Left lobe of liver (tissue), 2 donors: ENCODE data around the gene DIP2B. TPM values are rescaled to one million over a fixed set of nuclear protein-coding genes. Genes with fewer than 3 reads are reported as not detected.
A peak's percentile ranks its signal among the peaks of the same experiment; 100 is the strongest.

Experiments
- ATAC-seq: fragments of 200-7000 bp; cut with Tn5 transposase; one replicate; pipeline ENCODE4 v1.9.1; 2020; ENCODE audit warnings: mild to moderate bottlenecking, moderate library complexity
- DNase-seq: peaks from one replicate; pipeline ENCODE4 v3.0.0-alpha.2; 2020; ENCODE audit warnings: low spot score
- total RNA-seq: library from RNA; stranded (reverse); gene quantifications from one replicate; pipeline ENCODE4 v1.2.1, GENCODE V29; 2021
- donor health status: DM: no; HTN: no; CAD: no; lungs with moderate emphysema.
- donor health status: DM: no; HTN: yes; CAD: no.

The DIP2B gene
- total RNA-seq, 1 donor from 2014 or later: 13.2 TPM

DNA sequence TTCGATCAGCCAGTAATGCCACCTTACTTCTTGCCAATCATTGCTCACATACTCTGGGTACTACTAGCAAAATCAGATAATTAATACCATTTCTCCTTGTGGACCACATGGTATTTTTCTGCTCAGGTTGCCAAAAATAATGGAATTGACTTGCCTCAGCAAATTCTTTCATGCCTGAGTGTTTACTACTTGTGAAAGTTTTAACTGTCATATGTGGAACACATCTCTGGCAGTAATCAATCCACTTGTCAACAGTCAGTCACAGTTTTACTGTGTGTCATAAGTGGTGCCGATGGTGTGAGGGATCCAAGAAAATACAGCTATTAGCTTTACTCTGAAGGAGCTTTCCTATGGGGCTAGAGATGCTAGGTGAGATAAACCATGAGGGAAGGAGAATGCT is 203.8 kb downstream of the DIP2B start:
- DNase-seq: no peak
- no peak for ATAC-seq

GRCh38 chr12:50711121-50711520 is 206.3 kb downstream of the DIP2B start:
- no peak for DNase-seq
- no peak for ATAC-seq

DNA sequence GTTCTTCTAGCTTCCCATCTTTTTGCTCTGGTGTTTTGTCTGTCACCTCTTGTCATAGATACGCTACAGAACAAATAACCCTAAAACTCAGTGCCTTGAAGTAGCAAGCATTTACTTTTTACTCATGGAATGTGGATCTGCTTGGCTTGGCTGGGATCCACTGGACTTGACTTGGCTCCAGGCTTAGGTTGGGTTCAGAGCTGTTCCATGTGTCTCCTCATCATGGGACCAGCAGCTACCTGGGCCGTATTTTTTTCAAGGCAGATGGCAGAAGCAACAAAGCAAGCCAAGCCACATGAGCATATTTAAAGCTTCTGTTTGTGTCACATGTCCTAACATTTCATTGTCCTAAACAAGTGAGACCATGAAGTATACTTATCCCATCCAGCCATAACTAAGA is 210.4 kb downstream of the DIP2B start:
- DNase-seq (peak; percentile 62), ATAC-seq (peak; percentile 84)

- ATAC-seq: no peak
- DNase-seq: no peak
Measured at GRCh38 chr12:50718760-50719159, 214.0 kb downstream of the DIP2B start.

DNA sequence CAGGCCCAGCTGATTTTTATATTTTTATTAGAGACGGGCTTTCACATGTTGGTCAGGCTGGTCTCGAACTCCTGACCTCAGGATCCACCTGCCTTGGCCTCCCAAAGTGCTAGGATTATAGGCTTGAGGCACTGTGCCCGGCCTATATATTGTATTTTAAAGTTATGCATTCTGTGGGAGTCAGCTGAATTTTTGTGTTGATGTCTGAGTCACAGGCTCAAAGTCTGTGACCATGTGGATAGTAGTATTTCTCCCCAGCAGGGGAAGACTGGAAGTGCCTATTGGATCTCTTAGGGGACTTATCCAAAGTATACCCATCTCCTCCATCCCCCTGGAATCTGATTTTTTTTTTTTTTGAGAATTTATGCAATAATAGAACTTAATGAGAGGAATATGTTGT is 215.3 kb downstream of the DIP2B start:
- ATAC-seq (no peak), DNase-seq (no peak)

- DNase-seq: no peak
- ATAC-seq: no peak
Measured at GRCh38 chr12:50720501-50720900, 215.7 kb downstream of the DIP2B start.

DNA sequence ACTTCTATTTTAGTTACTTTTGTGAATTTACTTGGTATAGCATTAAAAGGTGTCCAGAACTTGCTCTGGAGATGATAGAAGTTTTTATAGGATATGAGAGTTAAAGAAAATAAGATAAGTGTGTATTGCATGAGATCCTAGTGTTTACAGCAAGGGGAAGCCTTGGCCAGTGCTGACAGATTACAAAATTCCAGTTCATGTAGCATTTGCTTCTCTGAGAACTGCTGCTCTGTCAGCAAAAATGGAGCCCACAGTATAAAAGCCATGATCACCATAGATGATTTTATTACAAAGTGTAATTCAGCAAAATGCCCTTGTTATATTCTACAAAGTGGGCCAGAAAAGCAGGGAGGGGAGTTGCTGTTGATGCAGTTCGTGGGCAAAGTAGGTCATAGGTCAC is 219.1 kb downstream of the DIP2B start:
- DNase-seq (no peak), ATAC-seq (peak; percentile 77)

DNA sequence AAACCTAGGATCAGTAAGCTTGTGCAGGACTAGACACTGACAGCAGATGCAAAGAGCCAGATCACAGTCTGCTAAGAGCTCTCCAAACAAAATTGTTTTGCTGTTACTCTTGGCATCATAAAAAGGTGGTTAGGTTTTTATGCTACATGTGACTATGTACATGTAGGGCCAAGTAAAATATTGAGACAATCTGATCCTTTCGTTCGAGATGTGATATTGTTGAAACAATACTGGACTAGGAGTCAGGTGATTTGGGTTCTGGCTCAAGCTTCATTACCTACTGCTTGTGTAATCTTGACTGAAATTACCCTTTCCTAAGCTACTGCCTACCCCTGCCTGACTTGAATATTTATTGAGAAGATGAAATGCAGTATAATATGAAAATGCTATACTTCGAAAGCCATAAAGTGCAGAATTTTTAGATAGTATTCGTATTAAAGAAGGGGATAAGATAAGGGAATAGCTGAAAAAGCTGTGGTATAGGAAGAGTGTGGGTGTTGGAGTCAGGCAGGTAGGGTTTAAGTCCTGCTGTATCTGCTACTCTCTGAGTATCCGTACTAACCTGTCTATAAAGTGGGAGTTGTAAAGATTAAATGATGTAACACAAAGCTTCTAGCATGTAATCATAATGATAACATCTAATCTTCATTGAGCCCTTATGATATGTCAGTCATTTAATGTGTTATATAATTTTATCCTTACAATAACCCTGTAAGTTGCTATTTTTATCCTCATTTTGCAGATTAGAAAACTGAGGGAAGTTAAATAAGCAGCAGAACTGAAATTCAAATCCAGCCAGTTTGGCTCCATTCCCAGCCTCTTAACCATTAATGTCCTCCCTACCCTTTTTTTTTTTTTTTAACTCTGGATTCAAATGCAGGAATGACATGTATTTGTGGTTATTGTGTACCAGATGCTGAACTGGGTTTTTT is 220.5 kb downstream of the DIP2B start:
- no peak for DNase-seq
- ATAC-seq: peak; percentile 73

DNA sequence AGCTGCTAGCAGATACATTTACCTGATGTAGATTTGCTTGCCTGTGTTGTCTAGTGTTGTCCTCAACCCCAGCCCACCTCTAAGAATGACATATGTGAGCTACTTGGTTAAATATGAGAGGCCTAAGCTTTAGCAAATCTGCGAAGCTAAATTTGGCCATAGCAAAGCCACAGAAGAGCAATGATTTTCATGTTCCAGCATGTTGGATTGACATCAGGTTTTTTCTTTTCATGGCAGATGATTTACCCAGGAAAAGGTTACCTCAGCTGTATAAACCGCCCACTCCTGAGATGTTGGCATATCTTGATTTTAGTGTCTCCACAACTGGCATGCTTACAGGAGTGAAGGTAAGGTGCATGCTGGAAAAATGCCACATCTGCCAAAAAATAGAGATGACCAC is 222.7 kb downstream of the DIP2B start:
- DNase-seq: no peak
- ATAC-seq: no peak

DNA sequence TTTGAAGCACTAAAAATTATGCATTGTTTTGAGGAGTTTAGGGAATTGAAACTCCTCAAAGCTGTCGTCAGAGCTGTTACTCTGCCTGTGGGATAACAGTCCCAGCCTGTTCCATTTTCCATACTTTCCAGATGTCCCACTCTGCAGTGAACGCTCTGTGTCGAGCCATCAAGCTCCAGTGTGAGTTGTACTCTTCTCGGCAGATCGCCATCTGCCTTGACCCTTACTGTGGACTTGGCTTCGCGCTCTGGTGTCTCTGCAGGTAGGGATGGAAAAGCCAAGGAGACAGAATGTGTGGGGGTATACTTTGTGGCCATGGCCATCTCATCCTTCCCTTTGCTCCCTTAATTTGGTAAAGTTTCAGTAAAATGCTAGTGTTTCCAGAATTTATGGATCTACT is 223.6 kb downstream of the DIP2B start:
- DNase-seq: no peak

GRCh38 chr12:50728841-50729240 is 224.1 kb downstream of the DIP2B start:
- DNase-seq (no peak), ATAC-seq (no peak)

More for the DNA sequence above, 223.6 kb downstream of the DIP2B start:
- ATAC-seq: no peak

GRCh38 chr12:50732591-50732990 is 227.8 kb downstream of the DIP2B start:
- ATAC-seq: no peak
- DNase-seq: no peak

DNA sequence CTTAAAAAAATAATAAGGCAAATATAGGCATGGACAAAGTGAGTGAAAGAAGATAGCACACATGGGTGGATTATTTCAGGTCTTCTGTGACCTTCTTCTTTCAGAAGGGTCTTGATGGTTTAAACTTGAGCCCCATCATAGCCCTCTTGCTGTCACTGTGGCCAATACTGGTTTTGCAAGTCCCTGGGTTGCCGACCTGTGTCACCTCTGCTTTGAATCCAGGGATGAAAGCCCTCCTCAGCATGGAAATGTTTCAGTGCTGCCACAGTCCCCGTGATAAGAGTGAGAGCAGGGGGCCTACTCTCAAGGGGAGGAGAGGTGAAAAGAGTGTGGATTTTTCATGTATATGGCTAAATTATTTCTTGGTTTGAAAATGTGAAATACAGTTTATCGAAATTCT is 228.9 kb downstream of the DIP2B start:
- ATAC-seq: no peak

GRCh38 chr12:50734409-50735263 is 229.9 kb downstream of the DIP2B start:
- DNase-seq (no peak), ATAC-seq (peak; percentile 74)

More for the DNA sequence above, 228.9 kb downstream of the DIP2B start:
- DNase-seq: no peak

- no peak for ATAC-seq
Measured at GRCh38 chr12:50739611-50740010, 234.8 kb downstream of the DIP2B start.

GRCh38 chr12:50740307-50740706 is 235.5 kb downstream of the DIP2B start:
- peak; percentile 19 for DNase-seq
- no peak for ATAC-seq

More at GRCh38 chr12:50739611-50740010, 234.8 kb downstream of the DIP2B start:
- peak; percentile 33 for DNase-seq

GRCh38 chr12:50742776-50743175 is 238.0 kb downstream of the DIP2B start:
- no peak for ATAC-seq

GRCh38 chr12:50745861-50746260 is 241.1 kb downstream of the DIP2B start:
- DNase-seq (peak; percentile 29), ATAC-seq (peak; percentile 20)

More at GRCh38 chr12:50742776-50743175, 238.0 kb downstream of the DIP2B start:
- DNase-seq: peak; percentile 32

DNA sequence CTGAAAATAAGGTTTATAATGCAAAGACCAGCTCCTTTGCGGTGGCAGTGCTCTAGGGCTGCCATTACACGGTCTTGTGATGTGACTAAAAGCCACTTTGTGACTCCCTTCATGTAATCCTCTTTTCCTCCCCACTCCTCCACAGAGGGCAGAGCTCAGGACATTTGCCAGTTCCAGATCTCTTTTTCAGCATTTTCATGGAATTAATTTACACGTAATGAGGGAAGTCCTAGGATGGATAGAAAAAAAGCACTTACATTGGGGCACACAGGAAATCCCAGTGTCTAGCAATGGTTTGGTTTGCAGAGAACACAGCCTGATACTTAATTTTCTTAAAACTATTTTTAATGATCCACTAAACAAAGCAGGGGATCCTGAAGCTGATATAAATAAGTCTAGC is 241.6 kb downstream of the DIP2B start:
- DNase-seq: no peak
- no peak for ATAC-seq

GRCh38 chr12:50747817-50748216 is 243.0 kb downstream of the DIP2B start:
- DNase-seq (no peak), ATAC-seq (no peak)

- DNase-seq: no peak
- ATAC-seq: no peak
Measured at GRCh38 chr12:50749459-50749882, 244.7 kb downstream of the DIP2B start.

- no peak for DNase-seq
Measured at GRCh38 chr12:50750366-50750765, 245.6 kb downstream of the DIP2B start.

More at GRCh38 chr12:50750366-50750765, 245.6 kb downstream of the DIP2B start:
- ATAC-seq: peak; percentile 33
